GM21786 (cell line): Measurements from ENCODE around the gene ZSWIM8.
A peak's percentile ranks its signal among the peaks of the same experiment; 100 is the strongest.
"Not testable (repeated sequence)": the region's sequence is repeated elsewhere in the genome, so short reads cannot be mapped to it uniquely, and the experiment has no call there.

Experiments used
- ATAC-seq: cut with Tn5 transposase; IDR thresholded peaks from one replicate; pipeline ENCODE4 v1.9.1; 2021; ENCODE audit not compliant: unreplicated experiment

The ZSWIM8 gene, protein sequence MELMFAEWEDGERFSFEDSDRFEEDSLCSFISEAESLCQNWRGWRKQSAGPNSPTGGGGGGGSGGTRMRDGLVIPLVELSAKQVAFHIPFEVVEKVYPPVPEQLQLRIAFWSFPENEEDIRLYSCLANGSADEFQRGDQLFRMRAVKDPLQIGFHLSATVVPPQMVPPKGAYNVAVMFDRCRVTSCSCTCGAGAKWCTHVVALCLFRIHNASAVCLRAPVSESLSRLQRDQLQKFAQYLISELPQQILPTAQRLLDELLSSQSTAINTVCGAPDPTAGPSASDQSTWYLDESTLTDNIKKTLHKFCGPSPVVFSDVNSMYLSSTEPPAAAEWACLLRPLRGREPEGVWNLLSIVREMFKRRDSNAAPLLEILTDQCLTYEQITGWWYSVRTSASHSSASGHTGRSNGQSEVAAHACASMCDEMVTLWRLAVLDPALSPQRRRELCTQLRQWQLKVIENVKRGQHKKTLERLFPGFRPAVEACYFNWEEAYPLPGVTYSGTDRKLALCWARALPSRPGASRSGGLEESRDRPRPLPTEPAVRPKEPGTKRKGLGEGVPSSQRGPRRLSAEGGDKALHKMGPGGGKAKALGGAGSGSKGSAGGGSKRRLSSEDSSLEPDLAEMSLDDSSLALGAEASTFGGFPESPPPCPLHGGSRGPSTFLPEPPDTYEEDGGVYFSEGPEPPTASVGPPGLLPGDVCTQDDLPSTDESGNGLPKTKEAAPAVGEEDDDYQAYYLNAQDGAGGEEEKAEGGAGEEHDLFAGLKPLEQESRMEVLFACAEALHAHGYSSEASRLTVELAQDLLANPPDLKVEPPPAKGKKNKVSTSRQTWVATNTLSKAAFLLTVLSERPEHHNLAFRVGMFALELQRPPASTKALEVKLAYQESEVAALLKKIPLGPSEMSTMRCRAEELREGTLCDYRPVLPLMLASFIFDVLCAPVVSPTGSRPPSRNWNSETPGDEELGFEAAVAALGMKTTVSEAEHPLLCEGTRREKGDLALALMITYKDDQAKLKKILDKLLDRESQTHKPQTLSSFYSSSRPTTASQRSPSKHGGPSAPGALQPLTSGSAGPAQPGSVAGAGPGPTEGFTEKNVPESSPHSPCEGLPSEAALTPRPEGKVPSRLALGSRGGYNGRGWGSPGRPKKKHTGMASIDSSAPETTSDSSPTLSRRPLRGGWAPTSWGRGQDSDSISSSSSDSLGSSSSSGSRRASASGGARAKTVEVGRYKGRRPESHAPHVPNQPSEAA (N-terminal part only)

DNA sequence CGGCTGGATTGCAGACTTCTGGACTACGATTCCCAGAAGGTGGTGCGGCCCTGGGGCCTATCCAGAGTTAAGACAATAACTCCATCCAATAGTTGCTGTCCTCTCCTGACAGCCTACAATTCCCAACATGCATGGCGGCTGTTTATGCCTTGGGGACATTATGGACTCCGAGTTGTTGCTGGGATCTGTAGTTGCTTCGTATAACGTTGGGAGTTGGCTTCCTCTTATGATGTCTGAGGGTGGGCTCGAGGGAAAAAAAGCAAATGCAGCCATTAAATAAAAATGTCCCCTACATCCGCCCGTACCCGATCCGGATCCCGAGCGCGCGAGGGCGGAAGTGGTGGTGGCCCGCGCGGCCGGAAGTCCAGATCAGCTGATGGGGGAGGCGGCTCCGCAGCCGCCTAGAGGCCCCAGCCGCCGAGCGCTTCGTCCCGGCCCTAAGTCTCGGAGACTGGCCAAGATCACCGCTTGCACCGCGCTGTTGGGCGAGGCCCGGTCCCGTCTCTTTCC lies at the start of gene ZSWIM8:
Gene ZSWIM8, plus strand, starts transcription at position 396 of the 510 bp plus-strand sequence. CDS start 273 bp downstream, outside the sequence.
- ATAC-seq = peak; percentile 82

DNA sequence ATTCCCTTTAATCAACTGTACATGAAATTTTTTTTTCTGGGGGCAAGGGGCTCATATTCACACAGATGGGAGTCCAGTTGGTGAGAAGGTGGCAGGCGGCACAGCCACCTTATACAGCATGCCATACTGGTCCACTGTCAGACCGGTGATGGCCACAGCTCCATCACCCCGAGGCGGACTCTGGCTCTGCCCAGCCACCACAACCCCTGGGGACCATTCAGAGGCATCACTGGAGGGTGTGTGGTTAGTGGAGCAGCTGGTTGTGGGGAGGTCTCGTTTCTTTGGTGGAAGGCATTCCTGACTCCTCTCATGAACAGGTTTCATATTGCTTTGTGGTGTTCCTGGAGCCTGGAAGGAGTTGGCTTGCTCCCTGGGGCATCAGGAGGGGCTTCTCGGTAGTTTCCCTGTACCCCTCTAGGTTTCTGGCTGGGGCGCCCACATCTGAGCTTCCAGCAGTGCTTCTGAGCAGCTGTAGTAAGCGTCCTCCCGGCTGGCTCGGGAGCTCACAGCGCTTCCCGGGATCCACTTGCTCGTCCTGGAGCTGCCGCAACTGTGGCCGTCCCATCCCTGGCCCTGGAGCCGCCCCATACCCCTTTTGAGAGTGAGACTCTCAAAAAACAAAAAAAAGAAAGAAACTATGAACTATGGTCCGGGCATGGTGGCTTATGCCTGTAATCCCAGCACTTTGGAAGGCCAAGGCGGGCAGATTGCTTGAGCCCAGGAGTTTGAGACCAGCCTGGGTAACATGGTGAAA lies 44.7 kb upstream of the ZSWIM8 start:
- ATAC-seq = not testable (repeated sequence)

DNA sequence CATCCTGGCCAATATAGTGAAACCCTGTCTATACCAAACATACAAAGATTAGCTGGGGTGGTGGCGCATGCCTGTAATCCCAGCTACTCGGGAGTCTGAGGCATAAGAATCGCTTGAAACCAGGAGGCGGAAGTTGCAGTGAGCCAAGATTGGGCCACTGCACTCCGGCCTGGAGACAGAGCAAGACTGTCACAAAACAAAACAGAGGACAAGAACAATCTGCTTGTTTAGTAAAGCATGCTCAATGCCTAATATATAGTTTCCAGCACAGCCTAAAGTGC lies 43.0 kb upstream of the ZSWIM8 start:
- ATAC-seq = no peak

DNA sequence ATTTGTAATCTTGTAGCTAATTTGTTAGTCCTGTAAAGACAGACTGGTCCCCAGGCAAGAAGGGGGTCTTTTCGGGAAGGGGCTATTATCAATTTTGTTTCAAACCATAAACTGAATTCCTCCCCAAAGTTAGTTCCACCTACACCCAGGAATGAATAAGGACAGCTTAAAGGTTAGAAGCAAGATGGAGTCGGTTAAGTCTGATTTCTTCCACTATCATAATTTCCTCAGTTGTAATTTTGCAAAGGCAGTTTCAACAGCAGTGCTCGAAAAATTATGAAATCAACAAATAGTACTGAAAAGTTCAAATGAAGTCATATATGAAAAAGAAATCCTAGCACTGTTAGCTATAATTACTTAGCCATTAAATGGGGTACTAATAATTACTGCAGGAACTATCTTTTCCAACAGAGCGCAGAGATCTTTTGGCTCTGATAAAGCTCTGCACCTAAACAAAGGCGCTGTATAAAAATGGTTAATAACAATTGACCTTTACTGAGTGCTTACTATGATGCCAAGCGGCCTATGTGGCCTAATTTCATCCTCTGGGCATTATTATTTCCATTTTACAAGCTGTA lies 42.0 kb upstream of the ZSWIM8 start:
- ATAC-seq = no peak

DNA sequence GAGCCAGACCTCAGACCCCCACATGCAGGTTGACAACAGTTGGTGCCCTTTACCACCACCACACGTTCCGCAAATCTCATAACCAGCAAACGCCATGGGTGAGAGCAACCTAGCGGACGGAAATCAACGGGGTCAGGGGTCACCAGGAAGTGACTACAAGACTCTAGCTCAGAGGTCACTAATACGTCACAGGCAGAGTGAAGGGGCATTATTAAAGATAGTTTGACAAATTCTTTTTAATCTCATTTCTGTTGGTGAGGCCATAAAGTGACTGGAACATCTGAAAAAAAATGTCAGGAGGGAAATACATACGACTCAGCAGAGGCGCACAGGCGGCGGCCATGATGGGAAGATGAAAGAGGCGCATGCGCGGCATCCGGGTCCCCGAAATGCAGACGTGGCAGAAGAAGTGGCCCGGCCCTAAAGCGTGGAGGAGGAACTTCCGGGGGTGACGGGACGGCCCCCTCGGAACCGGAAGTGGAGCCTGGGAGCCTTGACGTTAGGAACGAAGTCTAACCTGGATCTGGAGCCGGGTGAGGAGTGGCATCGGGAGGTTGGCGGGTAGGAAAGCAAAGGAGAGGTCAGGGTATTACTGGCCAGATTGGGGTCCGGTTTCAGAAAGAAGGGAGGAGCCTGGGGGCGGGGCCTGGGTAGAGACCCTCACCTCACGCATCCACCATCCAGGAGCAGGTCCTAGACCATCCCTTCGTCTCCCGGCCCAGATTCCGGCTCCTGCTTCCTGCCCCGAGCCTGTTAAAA lies 41.3 kb upstream of the ZSWIM8 start, which contains the start of gene SEC24C:
Gene SEC24C, plus strand, starts transcription at position 468 of the 759 bp plus-strand sequence. CDS start 2,461 bp downstream, outside the sequence.
- ATAC-seq = peak; percentile 84

DNA sequence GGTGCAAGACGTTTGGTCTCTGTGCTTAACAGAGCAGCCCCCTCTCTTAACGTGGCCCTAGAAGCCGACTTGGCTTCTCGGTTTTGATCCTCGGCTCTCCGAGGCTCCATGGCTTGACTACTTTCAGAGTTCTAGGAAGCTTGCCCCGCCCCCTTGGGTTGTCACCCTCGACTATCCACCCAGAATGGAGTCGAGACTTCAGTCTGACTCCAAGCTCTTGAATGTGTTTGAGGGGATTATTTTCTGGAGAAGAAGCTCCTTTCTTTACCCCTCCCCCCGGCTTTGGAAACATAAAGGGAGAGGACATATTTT lies 40.8 kb upstream of the ZSWIM8 start:
- peak; percentile 20 for ATAC-seq

DNA sequence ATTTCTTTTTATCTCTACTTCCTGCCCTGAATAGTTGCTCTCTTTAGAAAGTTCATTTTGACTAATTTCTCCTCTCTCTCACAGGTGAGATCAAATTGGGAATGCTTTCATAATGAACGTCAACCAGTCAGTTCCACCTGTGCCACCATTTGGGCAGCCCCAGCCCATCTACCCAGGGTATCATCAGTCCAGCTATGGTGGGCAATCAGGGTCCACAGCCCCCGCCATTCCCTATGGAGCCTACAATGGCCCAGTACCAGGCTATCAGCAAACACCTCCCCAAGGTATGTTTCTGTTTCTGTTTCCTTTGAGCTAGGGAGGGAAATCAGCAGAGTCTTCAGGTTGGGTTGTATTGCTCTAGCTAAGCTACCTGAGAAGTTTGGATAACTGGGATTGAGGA lies 38.7 kb upstream of the ZSWIM8 start:
- no peak for ATAC-seq

DNA sequence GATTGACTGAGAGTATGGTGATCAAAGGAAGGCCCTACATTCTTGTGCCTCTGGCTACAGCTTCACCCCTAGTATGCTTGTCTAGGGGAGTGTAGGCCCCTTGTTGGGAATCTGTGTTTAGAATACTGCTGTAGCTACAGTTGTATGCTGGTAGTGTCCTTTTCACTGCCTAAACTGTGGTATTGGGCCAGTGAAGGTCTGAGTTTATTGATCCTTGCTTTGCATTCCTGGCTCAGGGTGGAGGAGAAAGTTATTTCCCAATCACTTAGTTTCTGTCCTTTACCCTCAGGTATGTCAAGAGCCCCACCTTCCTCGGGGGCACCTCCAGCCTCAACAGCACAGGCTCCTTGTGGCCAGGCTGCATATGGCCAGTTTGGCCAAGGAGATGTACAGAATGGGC lies 34.6 kb upstream of the ZSWIM8 start:
- ATAC-seq = no peak

DNA sequence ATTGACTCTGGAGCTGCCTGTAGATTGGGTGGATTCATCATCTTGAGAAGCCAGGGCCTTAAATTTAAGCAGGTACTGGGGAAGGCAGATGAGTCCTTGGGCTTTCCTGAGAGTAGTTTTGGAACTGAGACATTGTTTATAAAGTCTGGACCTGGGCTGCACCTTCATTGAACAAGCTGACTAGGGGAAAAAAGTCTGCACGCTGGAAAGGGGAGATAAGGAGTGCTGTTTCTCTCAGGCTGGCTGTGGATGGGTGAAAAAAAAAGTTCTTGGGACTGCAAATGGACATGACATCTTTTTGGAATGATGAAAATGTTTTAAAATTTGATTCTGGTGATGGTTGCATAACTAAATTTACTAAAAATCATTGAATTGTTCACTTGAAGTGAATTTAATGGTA lies 29.2 kb upstream of the ZSWIM8 start:
- ATAC-seq = no peak

DNA sequence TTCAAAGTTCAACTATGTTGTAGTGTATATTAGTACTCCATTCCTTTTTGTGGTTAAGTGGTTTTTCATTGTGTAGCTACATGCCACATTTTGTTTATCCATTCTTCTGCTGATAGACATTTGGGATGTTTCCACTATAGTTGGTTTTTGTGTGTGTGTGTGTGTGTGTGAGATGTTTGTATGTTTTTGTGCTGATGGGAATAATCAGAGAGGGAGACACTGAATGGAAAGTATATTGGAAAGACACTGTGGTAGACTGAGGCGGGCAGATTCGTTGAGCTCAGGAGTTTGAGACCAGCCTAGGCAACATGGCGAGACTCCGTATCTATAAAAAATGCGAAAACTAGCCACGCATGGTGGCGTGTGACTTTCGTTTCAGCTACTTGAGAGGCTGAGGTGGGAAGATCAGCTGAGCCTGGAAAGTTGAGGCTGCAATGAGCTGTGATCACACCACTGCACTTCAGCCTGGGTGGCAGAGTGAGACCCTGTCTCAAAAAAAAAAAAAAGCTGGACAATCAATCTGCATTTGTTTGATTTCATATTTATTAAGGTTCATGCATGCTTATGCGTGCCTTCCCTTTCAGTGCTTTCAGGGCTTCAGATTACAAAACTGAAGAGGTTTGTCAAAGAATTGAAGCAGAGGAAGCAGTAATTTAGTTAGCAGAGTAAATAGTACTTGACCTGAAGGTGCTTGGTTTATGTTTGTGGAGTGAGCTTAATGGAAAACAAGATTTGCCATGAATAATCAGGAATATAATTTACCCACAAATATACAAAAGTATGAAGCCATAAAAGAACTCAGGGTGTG lies 26.5 kb upstream of the ZSWIM8 start:
- no peak for ATAC-seq

DNA sequence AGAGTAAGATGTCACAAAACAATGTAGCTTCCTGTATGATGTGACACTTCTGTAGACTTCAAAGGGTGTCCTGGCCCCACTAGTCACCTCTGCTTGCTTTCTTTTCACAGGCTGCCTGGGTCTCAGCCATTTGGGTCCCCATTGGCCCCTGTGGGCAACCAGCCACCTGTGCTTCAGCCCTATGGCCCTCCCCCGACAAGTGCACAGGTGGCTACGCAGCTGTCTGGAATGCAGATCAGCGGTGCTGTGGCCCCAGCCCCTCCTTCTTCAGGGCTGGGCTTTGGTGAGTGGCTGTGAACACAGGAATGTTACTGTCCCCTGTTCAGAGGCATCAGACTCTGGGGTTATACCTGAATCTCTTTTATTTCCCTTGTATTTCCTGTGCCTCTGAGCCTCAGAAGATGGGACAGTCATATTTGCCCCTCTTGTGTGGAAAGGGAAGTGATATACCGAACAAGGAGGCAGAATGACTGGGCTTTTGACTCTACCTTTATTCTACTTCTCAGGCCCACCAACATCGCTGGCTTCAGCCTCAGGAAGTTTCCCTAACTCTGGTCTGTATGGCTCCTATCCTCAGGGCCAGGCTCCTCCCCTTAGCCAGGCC lies 25.8 kb upstream of the ZSWIM8 start:
- no peak for ATAC-seq

DNA sequence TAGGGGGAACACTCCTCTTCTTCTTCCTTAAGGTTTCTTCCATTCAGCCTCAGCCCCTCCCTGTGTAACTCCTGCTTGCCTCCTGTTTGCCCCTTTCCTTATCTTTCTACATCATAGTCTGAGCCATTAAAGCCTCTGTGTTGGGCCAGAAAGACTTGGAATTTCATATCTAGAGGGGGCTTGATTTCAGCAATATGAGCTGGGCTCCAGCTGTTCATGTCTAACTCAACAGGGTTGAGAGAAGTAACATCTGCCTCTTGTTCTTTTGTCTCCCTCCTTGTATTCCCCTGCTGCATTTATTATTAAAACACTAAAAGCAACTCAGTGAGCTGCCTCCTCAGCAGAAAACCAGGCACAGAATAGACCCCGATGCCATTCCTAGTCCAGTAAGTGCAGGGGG lies 23.6 kb upstream of the ZSWIM8 start:
- no peak for ATAC-seq

DNA sequence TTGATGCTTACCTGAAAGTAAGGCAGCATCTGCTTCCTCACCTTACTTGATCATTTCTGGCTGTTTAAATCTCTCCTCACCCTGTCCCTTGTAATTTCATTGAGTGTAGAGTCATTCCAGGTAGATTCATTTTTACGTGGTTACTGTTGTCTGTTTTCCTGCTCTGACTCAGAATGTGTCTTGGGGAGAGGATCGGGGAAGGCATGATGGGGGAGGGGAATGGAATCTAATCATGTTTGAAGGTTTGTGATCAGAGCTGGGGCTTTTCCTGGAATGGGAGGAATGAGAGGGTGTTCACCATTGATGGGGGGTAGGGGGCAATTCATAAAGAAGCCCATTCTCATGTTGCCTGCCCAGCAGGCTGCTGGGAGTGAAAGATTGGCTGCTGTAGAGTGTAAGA lies 22.5 kb upstream of the ZSWIM8 start:
- ATAC-seq = no peak

DNA sequence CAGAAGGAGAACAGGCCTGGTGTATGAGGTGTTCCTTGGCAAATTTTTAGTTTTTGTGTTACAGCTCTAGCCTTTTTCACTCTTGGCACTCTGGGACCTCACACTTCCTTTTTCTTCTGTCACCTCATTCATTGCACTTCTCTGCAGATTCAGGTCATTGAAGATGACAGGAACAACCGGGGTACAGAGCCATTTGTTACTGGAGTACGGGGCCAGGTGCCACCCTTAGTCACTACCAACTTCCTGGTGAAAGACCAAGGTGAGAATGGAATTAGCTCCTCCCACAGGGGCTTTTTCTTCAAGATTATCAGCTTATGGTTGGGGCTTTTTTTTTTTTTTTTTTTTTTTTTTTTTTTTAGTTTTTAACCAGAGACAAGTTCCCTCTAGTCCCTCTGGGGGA lies 22.1 kb upstream of the ZSWIM8 start:
- no peak for ATAC-seq

DNA sequence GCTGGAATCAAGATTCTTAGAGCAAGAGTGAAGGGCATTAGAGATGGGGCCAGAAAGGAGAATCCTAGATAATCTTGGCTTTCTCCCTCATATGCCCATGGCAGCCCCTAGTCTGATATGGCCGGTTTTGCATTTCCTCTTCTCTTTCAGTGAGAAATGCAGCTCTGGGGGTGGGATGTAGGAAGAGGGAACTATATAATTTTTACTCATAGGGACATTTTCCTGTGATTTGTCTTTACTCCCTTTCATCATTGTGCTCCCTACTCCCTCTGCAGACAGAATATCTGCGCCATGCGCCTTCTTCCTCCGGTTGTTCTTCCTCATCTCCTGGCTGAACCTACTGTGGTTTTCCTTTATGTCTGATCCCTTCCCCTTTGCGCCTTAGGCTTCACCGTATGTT lies 20.3 kb upstream of the ZSWIM8 start:
- no peak for ATAC-seq

DNA sequence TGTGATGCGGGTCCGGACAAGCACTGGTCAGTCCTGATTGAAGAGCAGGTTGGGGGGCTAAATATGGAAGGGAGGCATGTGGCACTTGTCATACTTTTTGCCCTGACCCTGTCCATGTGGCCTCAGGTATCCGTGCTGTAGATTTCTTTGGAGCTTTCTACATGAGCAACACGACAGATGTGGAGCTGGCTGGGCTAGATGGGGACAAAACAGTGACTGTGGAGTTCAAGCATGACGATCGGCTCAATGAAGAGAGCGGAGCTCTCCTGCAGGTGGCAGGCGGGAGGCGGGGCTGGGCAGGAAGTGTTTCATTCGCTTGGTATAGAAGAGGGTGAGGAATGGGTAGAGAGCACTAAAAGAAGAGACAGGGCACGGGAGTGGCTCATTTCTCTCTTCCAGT lies 16.5 kb upstream of the ZSWIM8 start:
- no peak for ATAC-seq

DNA sequence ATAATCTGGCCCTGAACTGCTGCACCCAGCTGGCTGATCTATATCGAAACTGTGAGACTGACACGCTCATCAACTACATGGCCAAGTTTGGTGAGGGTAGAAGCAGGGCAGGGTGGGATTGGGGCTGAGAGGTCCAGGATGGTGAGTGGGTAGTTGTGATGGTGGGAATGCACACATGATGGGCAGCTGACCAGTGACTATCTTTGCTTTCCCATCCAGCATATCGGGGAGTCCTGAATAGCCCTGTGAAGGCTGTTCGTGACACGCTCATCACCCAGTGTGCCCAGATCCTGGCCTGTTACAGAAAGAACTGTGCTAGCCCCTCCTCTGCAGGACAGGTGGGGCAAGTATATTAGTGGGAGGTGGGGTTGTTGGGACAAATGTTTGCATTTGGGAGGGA lies 16.0 kb upstream of the ZSWIM8 start:
- ATAC-seq = no peak

DNA sequence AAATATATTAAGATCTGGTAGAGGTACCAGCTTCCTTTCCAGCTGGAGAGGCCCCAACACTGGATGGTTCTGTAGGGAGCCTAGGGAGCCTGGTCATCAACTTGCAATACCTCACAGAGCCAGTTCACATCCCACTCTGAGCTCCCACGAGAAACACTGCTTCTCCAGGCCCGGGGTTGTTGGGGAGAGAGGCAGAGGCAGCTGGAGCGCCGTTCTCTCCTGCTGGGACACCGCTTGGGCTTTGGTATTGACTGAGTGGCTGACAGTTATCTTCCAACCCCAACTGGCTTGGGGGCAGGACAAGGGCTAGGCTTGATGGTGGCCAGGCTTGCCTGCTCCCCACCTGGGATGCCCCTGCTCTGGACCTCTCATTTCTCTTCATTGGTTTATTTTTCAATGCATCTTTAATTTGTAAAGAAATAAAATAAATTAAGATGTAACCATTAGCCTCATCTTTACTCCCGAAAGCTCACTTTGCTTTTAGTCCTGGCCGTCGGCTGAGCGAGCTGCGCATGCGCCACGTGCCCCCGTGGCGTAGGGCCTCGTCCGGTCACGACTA lies 13.6 kb upstream of the ZSWIM8 start:
- ATAC-seq = no peak
